ENCODE results near the gene PAK4. TPM values are rescaled to one million over a fixed set of nuclear protein-coding genes. Genes with fewer than 3 reads are reported as not detected.
A peak's percentile ranks its signal among the peaks of the same experiment; 100 is the strongest.

PAK4 gene
- total RNA-seq, 1 experiment from 2014 or later = 10.8 TPM

DNA sequence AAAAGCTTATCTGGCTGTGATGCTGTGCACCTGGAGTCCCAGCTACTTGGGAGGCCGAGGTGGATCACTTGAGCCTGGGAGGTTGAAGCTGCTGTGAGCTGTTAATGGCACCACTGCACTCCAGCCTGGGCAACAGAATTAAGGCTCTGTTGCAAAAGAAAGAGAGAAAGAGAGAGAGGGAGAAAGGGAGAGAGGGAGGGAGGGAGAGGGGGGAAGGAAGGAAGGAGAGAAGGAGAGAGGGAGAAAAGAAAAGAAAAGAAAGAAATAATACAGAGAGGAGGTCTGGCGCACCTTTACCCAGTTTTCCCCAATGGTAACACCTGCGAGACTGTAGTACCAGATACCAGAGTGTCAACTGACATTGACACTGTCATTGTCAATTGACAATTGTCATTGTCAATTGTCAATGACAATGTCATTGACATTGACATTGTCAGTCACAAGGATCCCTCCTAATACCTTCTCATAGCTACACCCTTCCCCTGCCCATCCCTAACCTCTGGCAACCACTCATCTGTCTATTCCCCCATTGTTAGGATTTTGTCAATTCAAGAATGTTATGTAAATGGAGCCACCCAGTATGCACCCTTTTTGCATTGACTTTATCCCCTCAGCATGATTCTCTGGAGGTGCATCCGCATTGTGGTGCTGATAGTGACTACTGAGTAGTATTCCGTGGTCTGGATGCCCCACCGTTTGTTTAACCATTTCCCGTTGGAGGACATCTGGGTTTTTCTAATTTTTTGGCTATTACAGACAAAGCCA is 21.3 kb downstream of the PAK4 start:
- DNase-seq (ENCODE audit: low read depth) = no peak

DNA sequence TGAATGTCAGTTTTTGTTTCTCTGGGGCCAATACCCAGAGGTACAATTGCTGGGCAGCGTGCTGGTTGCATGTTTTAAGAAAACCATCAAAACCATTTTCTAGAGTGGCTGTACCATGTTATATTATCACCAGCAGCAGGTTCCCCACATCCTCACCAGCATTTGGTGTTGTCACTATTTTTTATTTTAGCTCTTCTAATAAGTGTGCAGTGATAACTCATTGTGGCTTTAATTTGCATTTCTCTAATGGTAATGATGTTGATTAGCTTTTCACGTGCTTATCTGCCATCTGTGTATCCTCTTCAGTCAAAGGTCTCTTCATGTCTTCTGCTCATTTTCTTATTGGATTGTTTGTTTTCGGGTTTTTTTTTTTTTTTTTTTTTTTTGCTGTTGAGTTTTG is 21.9 kb downstream of the PAK4 start:
- DNase-seq (ENCODE audit: low read depth) = no peak

DNA sequence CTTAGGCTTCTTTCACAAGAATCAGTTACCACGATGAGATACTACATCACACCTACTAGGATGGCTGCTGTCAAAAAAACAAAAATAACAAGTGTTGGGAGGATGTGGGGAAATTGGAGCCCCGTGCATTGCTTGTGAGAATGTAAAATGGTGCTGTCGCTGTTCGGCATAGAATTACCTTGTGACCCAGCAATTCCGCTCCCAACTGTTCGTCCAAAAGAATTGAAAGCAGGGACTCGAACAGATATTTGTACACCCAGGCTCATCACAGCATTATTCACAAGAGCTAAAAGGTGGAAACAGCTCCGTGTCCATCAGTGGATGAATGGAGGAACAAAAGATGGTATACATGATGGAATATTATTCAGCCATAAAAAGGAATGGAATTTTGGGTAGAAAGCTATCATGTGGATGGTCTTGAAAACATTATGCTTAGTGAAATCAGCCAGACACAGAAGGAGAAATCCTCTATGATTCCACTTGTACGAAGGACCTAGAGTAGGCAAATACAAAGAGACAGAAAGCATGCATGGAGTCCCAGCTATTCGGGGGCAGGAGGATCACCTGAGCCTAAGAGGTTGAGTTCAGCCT is 23.4 kb downstream of the PAK4 start:
- no peak for DNase-seq (ENCODE audit: low read depth)

DNA sequence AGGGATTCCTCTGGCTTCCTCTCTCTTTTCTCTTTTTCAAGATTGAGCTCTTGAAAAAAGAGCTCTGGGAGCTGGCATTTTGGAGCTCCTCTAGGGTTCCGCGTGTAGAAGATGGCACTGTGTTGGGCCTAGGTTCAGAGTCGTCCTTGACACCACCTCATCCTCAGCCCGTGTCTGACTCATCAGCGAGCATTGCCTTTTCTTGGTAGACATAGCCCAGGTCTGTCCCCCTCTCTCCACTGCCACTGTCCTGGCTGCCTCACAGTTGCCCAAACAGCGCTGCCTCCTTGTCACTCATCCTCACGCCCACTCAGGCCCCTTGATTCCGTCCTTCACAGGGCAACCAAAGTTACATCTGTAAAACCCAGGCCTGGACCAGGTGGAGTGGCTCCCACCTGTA is 24.6 kb downstream of the PAK4 start:
- no peak for DNase-seq (ENCODE audit: low read depth)

DNA sequence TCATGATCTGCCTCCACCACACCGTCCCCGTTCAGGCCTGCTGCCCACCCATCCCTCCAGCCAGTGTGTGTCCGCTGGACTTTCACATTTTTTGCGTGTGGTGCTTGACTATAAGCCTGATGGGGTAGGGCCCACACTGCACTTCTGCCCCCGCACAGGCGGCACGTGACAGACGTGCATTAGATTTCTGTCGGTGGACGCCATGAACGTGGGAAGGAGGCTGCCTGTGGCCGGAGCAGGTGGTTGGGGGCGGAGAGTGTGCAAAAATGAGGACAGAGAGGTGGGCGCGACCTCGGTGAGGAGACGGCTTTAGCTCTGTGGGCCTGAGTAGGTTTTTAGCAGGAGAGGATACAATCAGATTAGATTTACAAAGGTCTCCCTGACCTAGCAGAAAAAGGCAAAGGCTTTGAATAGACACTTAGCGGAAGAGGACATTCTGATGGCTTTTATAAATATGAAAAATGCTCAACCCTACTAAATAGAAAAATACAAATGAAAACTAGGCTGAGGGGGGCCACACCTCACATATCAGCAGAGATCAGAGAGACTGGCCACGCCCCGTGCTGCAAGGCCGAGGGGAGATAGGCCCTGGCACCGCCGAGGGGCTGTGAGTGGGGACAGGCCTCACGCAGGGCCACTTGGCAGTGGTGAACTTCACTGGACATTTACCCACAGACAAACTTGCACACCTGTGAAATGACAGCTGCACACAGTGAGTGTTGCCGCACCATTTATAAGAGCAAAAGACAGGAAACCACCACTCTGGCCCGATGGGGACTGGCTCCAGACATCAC is 25.4 kb downstream of the PAK4 start:
- no peak for DNase-seq (ENCODE audit: low read depth)

DNA sequence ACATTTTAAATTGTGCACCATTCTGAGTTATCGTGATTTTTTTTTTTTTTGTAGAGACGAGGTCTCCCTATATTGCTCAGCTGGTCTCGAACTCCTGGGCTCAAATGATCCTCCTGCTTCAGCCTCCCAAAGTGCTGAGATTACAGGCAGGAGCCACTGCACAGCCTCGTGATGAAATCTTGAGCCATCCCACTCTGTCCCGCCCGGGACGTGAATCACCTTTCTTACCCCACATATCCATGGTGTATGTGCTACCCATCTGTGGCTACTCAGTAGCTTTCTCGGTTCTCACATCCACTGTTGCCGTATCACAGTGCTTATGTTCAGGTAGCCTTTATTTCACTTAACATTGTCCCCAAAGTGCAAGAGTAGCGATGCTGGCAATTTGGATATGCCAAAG is 26.5 kb downstream of the PAK4 start:
- no peak for DNase-seq (ENCODE audit: low read depth)

DNA sequence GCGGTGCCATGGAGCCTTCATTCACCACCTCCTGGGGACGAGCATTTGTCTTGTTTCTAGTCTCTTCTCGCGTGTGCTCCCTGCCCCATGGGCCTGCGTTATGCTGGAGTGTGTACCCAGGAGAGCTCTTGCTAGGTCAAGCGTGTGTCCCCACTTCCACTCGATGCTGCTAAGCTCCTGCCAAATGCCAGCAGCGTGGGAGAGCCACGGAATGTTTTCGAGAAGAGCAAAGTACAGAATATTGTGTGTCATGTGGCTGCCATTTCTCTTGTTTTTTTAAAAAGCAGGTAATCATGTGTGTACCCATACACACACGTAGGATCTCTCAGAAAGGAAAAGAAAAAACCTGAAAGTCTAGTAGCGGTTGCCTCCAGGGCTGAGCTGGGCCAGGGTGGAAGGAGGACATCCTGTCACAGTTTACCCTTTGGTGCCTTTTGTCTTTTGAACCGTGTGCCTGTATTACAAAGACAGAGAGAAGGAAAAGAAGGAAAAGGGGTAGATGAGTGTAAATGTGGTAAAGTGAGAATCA is 28.6 kb downstream of the PAK4 start:
- DNase-seq (ENCODE audit: low read depth) = no peak

DNA sequence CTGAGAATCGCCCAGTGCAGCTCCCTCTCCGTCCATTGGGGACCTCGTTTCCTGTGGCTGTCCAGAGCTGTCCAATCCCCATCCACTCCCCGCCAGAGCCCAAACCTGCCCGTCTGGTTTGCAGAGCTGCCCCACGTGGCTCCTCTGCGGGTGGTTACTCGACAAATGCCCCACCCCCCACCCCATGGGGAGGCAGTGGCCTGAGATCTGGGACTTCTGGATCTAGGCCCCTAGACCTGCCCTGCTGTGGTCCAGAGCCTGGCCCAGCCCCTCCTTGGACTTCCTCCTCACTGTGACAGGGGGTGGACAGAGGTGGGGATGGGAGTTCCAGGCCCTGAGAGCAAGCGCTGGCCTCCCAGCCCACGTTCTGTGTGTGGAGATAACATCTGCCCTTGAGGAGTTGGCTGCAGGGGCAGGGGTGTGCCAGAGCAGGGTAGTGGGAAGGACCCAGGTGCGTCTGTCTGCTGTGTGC is 29.1 kb downstream of the PAK4 start:
- DNase-seq (ENCODE audit: low read depth) = no peak

DNA sequence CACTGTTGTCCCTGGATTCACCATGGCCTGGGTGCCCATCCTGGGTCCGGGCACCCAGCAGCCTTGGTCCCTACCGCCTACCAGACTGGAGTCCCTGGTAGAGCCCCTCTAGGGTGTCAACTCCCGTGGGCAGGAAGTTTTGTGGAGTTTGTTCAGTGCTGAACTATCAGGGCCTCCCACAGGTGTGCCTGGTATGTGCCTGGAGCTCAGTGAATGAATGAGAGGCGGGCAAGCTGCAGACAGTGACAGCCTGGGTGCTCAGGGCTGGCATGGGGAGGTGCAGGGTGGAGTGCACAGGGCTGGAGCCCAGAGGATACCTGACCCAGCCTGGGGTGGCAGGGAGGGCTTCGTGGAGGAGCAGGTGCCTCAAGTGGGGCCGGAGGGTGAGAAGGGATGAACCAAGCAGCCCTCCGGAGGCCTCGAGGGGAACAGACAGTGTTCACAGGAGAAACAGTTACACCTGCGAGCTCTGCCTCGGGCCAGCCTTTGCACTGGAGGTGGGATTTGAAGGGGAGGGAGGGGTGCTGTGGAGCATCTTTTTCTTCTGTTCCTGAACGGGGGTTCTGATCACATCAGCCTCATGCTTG is 29.6 kb downstream of the PAK4 start:
- DNase-seq (ENCODE audit: low read depth) = no peak

DNA sequence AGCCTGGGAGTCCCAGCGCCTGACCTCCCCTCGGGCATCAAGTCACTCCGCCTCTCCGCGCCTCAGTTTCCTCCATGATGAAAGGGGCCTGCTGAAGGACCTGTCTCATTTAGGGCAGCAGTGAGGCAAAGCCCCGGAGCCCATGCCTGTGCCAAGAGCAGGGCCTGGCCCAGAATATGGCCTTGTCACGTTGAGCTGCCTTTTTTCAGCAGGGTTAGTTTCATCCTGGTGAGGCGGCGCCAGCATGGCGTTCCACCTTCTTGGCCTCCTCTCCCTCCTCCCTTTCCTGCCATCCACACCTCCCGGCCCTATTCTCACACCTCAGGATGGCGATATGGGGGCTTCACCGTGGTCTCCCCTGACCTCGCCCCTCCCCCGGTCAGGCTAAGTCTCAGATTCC is 30.2 kb downstream of the PAK4 start:
- DNase-seq (ENCODE audit: low read depth) = no peak

DNA sequence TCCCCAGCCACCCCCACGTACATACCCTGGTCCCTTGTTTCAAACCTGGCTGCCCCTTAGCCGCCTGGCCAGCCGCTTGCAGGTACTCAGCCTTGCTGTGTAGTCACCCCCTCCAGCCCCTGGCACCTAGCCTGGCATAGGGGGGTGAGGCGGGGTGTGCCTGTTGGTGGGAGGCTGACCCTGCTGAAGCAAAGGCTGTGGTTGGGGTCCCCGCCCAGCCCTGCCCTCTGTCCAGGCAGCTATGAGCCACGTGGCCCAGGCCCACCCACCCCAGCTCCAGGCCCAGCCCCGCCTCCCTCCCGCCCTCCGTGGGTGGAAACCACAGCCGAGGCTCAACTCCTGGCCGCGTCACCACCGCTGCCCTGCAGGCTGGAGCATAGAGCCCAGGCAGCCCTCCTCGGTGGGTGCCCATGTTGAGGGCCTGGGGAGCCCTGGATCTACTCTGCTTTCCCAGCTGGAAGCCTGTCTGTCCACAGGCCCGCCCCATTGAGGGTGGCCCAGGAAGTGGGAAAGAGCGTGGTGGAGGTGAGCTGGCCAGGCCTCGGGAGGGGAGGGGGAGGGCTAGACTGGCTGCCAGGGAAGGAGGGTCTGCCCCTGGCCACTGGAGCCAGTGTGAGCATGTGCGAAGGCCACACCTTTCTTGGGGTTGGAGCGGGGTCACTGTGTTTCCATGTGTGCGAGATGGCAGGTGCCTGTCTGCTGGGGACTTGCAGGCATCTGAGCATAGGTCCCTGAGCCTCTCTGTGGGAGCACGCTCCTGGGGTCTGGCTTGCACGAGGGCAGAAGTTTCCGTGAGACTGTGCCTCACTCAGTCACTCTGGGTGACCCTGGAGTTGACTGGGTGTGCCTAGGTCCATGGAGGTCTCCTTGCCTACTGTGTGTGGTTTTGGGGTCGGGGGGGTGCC is 31.0 kb downstream of the PAK4 start:
- no peak for DNase-seq (ENCODE audit: low read depth)

DNA sequence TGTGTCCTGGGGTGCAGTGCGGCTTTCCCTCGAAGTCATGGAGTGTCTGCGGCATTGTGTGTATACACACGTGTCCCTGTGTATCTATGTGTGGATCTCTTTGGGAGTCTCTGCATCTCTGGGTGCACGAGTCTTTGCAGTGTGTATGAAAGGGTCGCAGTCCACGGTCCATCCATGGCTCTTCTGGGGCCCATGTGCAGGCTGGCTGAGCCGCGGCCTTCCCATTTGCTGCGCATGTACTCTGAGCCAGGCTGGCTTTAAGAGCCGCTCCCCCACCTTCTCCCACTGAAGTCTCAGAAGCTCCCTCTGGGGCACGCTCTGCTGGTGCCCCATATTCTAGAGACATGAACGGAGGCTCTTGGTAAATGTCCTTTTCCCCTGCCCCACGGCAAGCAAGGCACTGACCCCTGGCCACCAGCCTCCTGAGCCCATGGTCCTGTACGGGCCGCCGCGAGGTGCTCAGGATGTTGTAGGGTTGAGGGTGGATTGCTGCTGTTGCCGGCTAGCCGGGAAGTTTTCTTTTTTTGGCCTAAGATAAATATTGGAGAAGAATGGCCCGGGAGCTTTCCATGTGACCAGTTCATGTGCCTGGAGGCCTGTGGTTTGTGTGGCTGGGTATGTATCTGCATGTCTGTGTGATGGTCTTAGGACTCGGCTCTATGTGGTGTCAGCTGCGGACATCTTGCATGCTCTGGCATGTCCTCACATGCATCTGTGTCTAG is 31.9 kb downstream of the PAK4 start:
- no peak for DNase-seq (ENCODE audit: low read depth)

DNA sequence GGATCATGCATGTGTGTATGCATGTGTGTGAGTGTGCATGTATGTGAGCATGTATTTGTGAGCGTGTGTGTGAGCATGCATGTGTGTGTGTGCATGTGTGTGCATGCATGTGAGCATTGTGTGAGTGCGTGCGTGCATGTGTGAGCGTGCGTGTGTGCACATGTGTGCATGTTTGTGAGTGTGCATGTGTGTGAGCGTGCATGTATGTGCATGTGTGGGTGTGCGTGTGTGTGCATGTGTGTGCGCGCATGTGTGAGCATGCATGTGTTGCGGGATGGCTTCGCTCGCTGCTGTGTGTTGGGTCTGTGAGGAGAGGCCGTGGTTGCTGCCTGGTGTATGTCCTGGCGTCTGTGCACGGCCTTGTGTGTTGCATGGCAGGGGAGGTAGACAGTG is 32.4 kb downstream of the PAK4 start:
- no peak for DNase-seq (ENCODE audit: low read depth)

DNA sequence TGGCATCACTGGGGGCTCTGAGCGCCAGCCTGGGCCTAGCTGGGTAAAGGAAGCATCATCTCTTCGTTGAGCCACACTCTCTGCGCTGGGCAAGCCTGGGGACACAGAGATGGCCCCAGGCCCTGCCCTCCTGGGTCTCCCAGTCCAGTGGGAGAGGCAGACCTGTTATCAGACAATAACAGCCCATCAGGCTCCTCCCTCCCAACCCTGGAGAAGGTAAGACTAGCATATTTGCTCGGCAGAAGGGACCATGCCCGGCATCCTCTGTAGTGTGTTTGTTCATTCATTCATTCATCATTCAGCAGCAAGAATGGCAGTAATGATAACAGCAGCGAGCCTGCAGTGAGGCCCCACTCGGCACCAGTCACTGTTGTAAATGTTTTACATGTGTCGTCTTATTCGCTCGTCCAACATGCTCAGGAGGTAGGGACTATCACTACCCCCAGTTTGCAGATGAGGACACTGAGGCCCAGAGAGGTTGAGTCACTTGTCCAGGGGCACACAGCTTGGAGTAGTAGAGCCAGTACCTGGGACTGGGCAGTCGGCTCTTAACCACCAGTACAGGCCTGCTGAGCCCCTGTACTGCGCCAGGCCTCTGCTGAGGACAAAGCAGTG is 33.2 kb downstream of the PAK4 start:
- DNase-seq (ENCODE audit: low read depth) = no peak

DNA sequence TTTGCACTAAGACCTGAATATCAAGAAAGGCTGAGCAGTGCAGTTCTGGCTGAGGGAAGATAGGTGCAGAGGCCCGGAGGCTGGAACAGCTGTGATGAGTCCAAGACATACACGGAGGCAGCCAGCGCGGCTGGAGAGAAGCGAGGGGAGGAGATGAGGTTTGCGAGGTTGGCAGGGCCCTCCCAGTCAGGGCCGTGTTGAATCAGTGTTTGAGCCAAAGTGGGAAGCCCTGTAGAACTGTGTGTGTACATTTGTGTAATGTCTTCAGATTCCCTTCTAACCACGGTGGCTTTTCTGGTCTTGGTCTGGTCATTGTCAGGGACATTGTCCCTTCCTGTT is 34.9 kb downstream of the PAK4 start:
- peak; percentile 27 for DNase-seq (ENCODE audit: low read depth)

DNA sequence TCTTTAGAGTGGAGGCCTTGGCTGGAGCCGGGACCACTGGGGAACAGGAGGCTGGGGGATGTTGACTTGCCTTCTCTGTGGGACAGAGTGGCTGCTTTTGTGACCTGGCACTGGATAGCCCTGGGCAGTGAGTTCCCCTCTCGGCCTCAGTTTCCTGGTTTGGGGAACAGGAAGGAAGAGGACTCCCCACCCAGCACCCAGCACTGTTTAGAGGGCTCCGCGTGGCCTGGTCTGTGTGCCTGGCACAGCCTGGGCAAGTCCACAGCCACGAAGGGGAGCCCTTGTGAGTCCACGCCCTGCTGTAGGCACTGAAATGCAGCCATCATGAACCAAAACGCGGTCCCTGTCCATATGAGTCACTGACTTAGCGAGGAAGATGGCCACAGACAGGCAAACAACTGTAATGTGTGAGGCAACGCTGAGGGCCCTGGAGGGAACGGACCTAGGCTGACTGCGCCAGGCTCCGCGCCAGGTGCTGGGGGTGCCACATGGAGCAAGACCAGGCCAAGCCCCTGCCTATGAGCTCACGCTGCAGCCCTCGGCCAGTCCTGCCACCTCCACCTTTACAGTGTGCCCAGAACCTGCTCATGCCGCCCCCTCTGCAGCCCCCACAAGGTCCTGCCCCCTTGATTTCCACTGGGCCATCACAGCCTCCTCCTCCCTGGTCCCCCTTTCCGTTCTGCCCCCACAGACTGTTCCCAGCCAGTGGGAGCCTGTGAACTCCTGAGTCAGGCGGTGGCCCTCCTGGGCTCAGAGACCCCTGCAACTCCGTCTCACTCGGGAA is 35.5 kb downstream of the PAK4 start:
- DNase-seq (ENCODE audit: low read depth) = peak; percentile 16

DNA sequence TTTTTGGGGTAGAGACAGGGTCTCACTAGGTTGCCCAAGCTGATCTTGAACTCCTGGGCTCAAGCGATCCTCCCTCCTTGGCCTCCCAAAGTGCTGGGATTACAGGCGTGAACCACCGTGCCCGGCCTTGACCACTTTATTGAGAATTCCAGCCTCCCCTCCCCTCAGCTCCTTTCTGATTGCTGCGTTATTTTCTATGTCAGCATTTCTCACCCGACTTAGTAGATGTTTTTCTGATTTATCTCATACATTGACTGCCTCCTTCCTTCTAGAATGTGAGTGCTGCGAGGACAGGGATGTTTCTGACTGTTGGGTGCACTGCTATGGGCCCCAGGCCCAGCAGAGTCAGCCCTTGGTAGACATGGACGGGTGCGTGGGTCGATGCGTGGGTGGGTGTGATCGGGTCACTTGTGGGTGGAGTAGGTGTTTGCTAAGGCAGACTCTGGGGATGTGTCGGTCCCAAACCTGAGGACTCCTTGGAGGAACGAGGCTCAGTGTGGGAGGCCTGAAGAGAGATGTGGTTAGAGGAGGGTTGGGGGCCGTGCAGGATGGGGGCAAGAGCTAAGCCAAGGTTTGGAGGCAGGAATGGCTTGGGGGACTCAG is 37.0 kb downstream of the PAK4 start:
- DNase-seq (ENCODE audit: low read depth) = no peak

DNA sequence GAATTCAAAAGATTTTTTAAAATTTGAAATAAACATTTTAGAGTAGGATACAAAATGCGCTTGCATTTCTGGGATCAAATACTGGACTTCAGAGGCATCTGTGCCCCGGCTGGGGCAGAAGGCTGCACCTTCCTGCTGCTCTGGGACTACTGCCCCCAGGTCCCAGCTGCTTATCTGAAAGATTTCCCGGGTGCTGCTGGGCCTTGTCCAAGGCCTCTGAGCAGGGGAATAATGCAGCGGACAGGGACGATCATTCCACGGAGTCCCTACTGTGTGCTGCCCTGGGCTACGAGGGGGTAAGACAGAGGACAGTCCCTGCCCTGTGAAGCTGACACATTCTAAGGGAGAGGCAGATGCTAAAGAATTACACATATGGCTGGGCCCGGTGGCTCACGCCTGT is 38.0 kb downstream of the PAK4 start:
- DNase-seq (ENCODE audit: low read depth) = no peak

DNA sequence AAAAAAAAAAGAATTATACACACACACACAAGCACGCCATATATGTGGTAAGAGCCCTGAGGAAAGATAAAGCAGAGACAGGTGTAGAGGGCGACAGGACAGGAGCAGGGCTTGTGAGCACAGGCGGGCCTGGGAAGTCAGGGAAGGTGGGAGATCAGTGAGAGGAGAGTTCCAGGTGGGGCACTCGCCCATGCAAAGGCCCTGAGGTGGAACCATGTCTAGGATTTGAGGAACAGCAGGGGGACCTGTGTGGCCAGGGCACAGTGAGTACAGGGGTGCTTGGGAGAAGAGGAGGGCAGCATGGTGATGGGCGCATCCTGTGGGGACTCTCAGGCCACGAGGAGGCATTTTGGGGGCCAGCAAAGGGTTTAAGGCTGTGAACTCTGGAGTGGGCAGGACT is 38.7 kb downstream of the PAK4 start:
- DNase-seq (ENCODE audit: low read depth) = no peak

Measured in LHCN-M2 (cell line).